ENCODE data around the gene GRWD1. TPM values are rescaled to one million over a fixed set of nuclear protein-coding genes. Genes with fewer than 3 reads are reported as not detected.

The GRWD1 gene
- total and polyA plus RNA-seq, 2 of the 8 experiments (the other 6 are each of a cell fraction or from before 2014, with no cell fraction given) = 36.9 to 61.9 TPM

- TF ChIP-seq CHD7 (IDR thresholded peaks at IDR 0.05; ENCODE audit: insufficient replicate concordance, low read length) (no peak), RBBP5 (IDR thresholded peaks at IDR 0.05; ENCODE audit: borderline replicate concordance, low read depth, low read length) (peak; percentile 25; the same call in 1 of the 2 replicates), POLR2AphosphoS5 (IDR thresholded peaks at IDR 0.05; ENCODE audit: low read depth, low read length) (0 out of 2 replicates have a peak, but pooled peaks have one; percentile 14), HDAC2 (IDR thresholded peaks at IDR 0.05; ENCODE audit: borderline replicate concordance in 1 of 2, low read depth in 2 of 2, low read length in 2 of 2) (no peak), RAD21 (IDR thresholded peaks at IDR 0.05 in 1 of 2, conservative IDR thresholded peaks at IDR 0.05 in 1 of 2; ENCODE audit: low read depth in 2 of 2, low read length in 2 of 2) (no peak), KDM1A (IDR thresholded peaks at IDR 0.05; ENCODE audit: borderline replicate concordance, low read length) (no peak), SP4 (IDR thresholded peaks at IDR 0.05; ENCODE audit: low read length) (no peak; the same call in 1 of the 2 replicates), CEBPB (IDR thresholded peaks at IDR 0.05; ENCODE audit: low read depth, low read length) (no peak), KDM4A (IDR thresholded peaks at IDR 0.05; ENCODE audit: low read depth, low read length, severe bottlenecking) (no peak)
Observed at GRCh38 chr19:48502350-48503018, 56.7 kb downstream of the GRWD1 start (continued).
